ENCODE results near the gene DLX2. TPM values are rescaled to one million over a fixed set of nuclear protein-coding genes. Genes with fewer than 3 reads are reported as not detected.

The DLX2 gene
- total RNA-seq, 6 donors from 2014 or later: not detected

DNA sequence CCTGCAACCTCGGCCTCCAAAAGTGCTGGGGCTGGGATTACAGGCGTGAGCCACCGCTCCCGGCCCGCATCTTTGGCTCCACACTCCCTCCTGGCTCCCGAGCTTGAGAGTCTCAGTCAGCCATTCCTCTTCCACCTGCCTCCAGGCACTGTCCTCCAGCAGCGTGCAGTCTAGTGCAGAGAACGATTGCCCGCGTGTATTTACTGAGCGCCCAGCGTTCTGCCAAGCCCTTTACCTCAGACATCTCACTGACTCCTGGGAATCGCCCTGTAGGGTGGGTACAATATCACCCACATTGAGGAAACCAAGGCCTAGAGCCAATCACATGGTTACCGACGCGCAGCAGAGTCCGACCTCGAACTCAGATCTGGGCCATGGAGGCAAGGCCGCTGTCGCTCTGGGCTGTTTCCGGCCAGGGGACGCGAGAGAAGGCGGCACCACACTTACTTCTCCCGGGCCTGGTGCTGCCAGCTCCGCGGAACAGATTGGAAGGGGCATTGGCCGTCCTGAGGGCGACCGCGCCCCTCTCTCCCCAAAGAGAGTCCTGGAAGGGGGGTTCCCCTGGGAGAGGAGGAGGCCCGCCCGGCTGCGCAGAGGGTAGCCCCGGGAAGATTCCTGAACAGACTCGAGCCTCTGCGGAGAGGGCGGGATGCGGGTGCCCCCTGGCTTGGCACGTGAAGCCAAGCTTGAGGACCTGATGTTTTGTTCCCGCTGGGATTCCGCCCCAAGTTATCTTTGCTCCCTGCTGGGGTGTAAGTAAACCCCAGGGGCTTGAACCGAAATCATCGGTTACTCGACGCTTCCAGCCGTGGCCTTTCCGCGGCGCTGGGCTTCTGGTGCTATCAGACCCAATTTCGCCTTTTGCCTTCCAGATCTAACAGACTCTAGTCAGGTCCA is 5.2 kb upstream of the DLX2 start:
- TF ChIP-seq POLR2AphosphoS5 (IDR thresholded peaks at IDR 0.05): no peak
- TF ChIP-seq, protein P1, sequence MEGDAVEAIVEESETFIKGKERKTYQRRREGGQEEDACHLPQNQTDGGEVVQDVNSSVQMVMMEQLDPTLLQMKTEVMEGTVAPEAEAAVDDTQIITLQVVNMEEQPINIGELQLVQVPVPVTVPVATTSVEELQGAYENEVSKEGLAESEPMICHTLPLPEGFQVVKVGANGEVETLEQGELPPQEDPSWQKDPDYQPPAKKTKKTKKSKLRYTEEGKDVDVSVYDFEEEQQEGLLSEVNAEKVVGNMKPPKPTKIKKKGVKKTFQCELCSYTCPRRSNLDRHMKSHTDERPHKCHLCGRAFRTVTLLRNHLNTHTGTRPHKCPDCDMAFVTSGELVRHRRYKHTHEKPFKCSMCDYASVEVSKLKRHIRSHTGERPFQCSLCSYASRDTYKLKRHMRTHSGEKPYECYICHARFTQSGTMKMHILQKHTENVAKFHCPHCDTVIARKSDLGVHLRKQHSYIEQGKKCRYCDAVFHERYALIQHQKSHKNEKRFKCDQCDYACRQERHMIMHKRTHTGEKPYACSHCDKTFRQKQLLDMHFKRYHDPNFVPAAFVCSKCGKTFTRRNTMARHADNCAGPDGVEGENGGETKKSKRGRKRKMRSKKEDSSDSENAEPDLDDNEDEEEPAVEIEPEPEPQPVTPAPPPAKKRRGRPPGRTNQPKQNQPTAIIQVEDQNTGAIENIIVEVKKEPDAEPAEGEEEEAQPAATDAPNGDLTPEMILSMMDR (IDR thresholded peaks at IDR 0.05): no peak
- ATAC-seq (ENCODE audit: low FRiP score in 2 of 2) (peak in 1 of 2 donors; percentile 18), DNase-seq (peak in 1 of 2 donors; percentile 77)
- H3K4me3 ChIP-seq: no peak overlapping the region
- peaks cover 24 to 39% (median 28%) of the 10 kb centered on the region in 4 donors for H3K4me1 ChIP-seq
- WGBS, 2 donors: 17 to 18% methylated on average over 28 to 47 of the region's 51 CpGs
- no peak overlapping the region for H3K27ac ChIP-seq
- H3K36me3 ChIP-seq: no peaks in the 10 kb centered on the region
- H3K9me3 ChIP-seq: no peaks in the 10 kb centered on the region
- H3K27me3 ChIP-seq: peaks cover 0 to 62% (median 35%) of the 10 kb centered on the region in 4 donors

- Histone ChIP-seq H3K4me1 (peaks cover 39 to 55% (median 44%) of the 10 kb centered on the region in 4 donors), H3K4me3 (peak overlapping the region in 1 of 4 donors; percentile 26), H3K36me3 (no peaks in the 10 kb centered on the region), H3K9me3 (no peaks in the 10 kb centered on the region), H3K27ac (no peak overlapping the region), H3K27me3 (peaks cover 0 to 78% (median 47%) of the 10 kb centered on the region in 4 donors)
- DNase-seq (peak in 1 of 2 donors; percentile 77), ATAC-seq (ENCODE audit: low FRiP score in 2 of 2) (peak in 1 of 2 donors; percentile 19)
- 4 to 7% methylated on average over 19 to 37 of the region's 44 CpGs for WGBS, 2 donors
- no peak for TF ChIP-seq POLR2A (IDR thresholded peaks at IDR 0.05)
- TF ChIP-seq EP300 (IDR thresholded peaks at IDR 0.05): no peak
- TF ChIP-seq, protein P1 (IDR thresholded peaks at IDR 0.05): peak in 3 of 6 experiments; percentile 7 to 30 (median 21)
- no peak for TF ChIP-seq POLR2AphosphoS5 (IDR thresholded peaks at IDR 0.05)
These were observed 3.6 kb upstream of the DLX2 start for GRCh38 chr2:172106108-172106961.

GRCh38 chr2:172105471-172106107 is 2.9 kb upstream of the DLX2 start:
- 10 to 14% methylated on average over 20 to 23 of the region's 23 CpGs for WGBS, 2 donors
- Histone ChIP-seq H3K4me1 (peaks cover 45 to 63% (median 51%) of the 10 kb centered on the region in 4 donors), H3K36me3 (no peaks in the 10 kb centered on the region), H3K4me3 (no peak overlapping the region), H3K27ac (no peak overlapping the region), H3K27me3 (peaks cover 0 to 85% (median 54%) of the 10 kb centered on the region in 4 donors), H3K9me3 (no peaks in the 10 kb centered on the region)
- no peak for ATAC-seq (ENCODE audit: low FRiP score in 2 of 2)
- no peak for DNase-seq
- TF ChIP-seq POLR2A (IDR thresholded peaks at IDR 0.05) (no peak), POLR2AphosphoS5 (IDR thresholded peaks at IDR 0.05) (no peak), EP300 (IDR thresholded peaks at IDR 0.05) (no peak)
- TF ChIP-seq, protein P1 (IDR thresholded peaks at IDR 0.05): no peak

- TF ChIP-seq, protein P1 (IDR thresholded peaks at IDR 0.05): peak; percentile 78 to 87 (median 83)
- TF ChIP-seq POLR2A (IDR thresholded peaks at IDR 0.05): no peak
- peaks cover 61 to 81% (median 69%) of the 10 kb centered on the region in 4 donors for H3K4me1 ChIP-seq
- peaks cover 0 to 98% (median 67%) of the 10 kb centered on the region in 4 donors for H3K27me3 ChIP-seq
- 2 to 3% methylated on average over 25 of the region's 25 CpGs for WGBS, 2 donors
- H3K36me3 ChIP-seq: no peaks in the 10 kb centered on the region
- H3K4me3 ChIP-seq: peak overlapping the region in 3 of 4 donors; percentile 45 to 65 (median 61)
- no peak overlapping the region for H3K27ac ChIP-seq
- peak; percentile 84 to 90 for DNase-seq
- no peaks in the 10 kb centered on the region for H3K9me3 ChIP-seq
- ATAC-seq (ENCODE audit: low FRiP score in 2 of 2): peak; percentile 82 to 84
These were observed 972 bp upstream of the DLX2 start for GRCh38 chr2:172103471-172104272.

All from upper lobe of left lung (tissue), 6 donors.